Erythroblast (primary cell): ENCODE results near the gene CORIN.
"Not testable (repeated sequence)": the region's sequence is repeated elsewhere in the genome, so short reads cannot be mapped to it uniquely, and the experiment has no call there.

Experiments used
- GATA1 ChIP-seq: IDR thresholded peaks from 2 replicates; pipeline ENCODE4 v1.6.1; 2011; ENCODE audit warnings: low read depth, mild to moderate bottlenecking, control low read depth, low read length, moderate library complexity
- POLR2A ChIP-seq: IDR thresholded peaks from 2 replicates; pipeline ENCODE4 v1.6.1; 2011; ENCODE audit warnings: mild to moderate bottlenecking, low read length

GRCh38 chr4:47550357-47550756 is 287.5 kb downstream of the CORIN start:
- not testable (repeated sequence) for TF ChIP-seq POLR2A, GATA1
